B cell (primary cell): ENCODE measurements around the gene HES4. TPM values are rescaled to one million over a fixed set of nuclear protein-coding genes. Genes with fewer than 3 reads are reported as not detected.

Experiments
- ATAC-seq: fragments of 200-7000 bp; cut with Tn5 transposase; one replicate; pipeline ENCODE4 v1.10.0; 2021; ENCODE audit warnings: low read depth, mild to moderate bottlenecking, moderate number of reproducible peaks, moderate library complexity
- CTCF ChIA-PET: fragments of 350-600 bp; sonication (Branson Sonifier 250); formaldehyde crosslinking; loops from one replicate; lab custom pipeline; 2021; ENCODE audit warnings: antibody characterized with exemption, inconsistent platforms; lab: Charles Lee
- POLR2A ChIA-PET: fragments of 350-600 bp; sonication (Branson Sonifier 250); formaldehyde crosslinking; loops from one replicate; lab custom pipeline; 2021; ENCODE audit warnings: antibody characterized with exemption; lab: Charles Lee
- DNase-seq: peaks from one replicate; pipeline ENCODE4 v3.0.0; 2013
- H2AFZ ChIP-seq: 2 replicates; pipeline ENCODE4 v1.6.1; 2012; ENCODE audit warnings: mild to moderate bottlenecking, low read depth, low read length; ENCODE audit not compliant: insufficient read depth, poor library complexity, severe bottlenecking
- H3K27ac ChIP-seq, 2 donors: 1 replicate in 1 of 2; 2 replicates in 1 of 2; pipeline ENCODE4 v1.5.1; 2012 to 2013; ENCODE audit warnings: low read length in 2 of 2, mild to moderate bottlenecking in 2 of 2, moderate library complexity in 1 of 2
- H3K27me3 ChIP-seq, 4 experiments: fragments of 200-600 bp in 1 of 4; sonication (generic) in 1 of 4; replicated peaks in 1 of 4; 1 replicate in 2 of 4; 2 replicates in 2 of 4; pipeline versions ENCODE4 v1.6.1 to v1.7.0; 2013 to 2016; ENCODE audit warnings: low read length in 3 of 4, mild to moderate bottlenecking in 2 of 4, mixed read lengths in 1 of 4, moderate library complexity in 1 of 4; ENCODE audit not compliant: insufficient read depth in 4 of 4, control insufficient read depth in 3 of 4; ENCODE audit errors: control extremely low read depth in 1 of 4
- H3K36me3 ChIP-seq, 2 experiments: replicated peaks in 1 of 2; 1 replicate in 1 of 2; 2 replicates in 1 of 2; pipeline versions ENCODE4 v1.6.1 to v1.7.1; 2013; ENCODE audit warnings: low read length in 1 of 2; ENCODE audit not compliant: insufficient read depth in 2 of 2, control insufficient read depth in 1 of 2; ENCODE audit errors: control extremely low read depth in 1 of 2, extremely low read depth in 1 of 2
- H3K4me1 ChIP-seq, 2 donors: fragments of 200-600 bp in 1 of 2; sonication (generic) in 1 of 2; 1 replicate in 1 of 2; 2 replicates in 1 of 2; pipeline versions ENCODE4 v1.5.1 to v1.6.1; 2013 to 2017; ENCODE audit warnings: low read length in 2 of 2; ENCODE audit not compliant: control insufficient read depth in 2 of 2, insufficient read depth in 2 of 2
- H3K4me2 ChIP-seq: replicated peaks from 2 replicates; pipeline ENCODE3; 2012; ENCODE audit warnings: mild to moderate bottlenecking, low read depth, low read length; ENCODE audit not compliant: poor library complexity, severe bottlenecking
- H3K4me3 ChIP-seq, 5 experiments: fragments of 200-600 bp in 1 of 5; sonication (generic) in 1 of 5; 1 replicate in 3 of 5; 2 replicates in 2 of 5; pipeline versions ENCODE4 v1.5.1 to v1.7.0; 2011 to 2016; ENCODE audit warnings: low read length in 4 of 5, mild to moderate bottlenecking in 4 of 5, low read depth in 2 of 5, control low read depth in 1 of 5, moderate library complexity in 1 of 5; ENCODE audit not compliant: insufficient read depth in 1 of 5; ENCODE audit errors: control extremely low read depth in 1 of 5, extremely low read depth in 1 of 5
- H3K79me2 ChIP-seq: fragments of 200-600 bp; sonication (generic); one replicate; pipeline ENCODE4 v1.6.0; 2016; ENCODE audit warnings: low read length; ENCODE audit not compliant: control insufficient read depth, insufficient read depth
- H3K9ac ChIP-seq: fragments of 200-600 bp; sonication (generic); 2 replicates; pipeline ENCODE4 v1.6.1; 2017; ENCODE audit warnings: mild to moderate bottlenecking, low read length, moderate library complexity
- H3K9me3 ChIP-seq, 3 donors: one replicate each; pipeline versions ENCODE4 v1.6.1 to v1.7.1; 2013; ENCODE audit warnings: low read length in 2 of 3; ENCODE audit not compliant: control insufficient read depth in 2 of 3, insufficient read depth in 1 of 3; ENCODE audit errors: control extremely low read depth in 1 of 3
- H4K20me1 ChIP-seq: 2 replicates; pipeline ENCODE4 v1.6.0; 2012; ENCODE audit warnings: mild to moderate bottlenecking, low read length; ENCODE audit not compliant: insufficient read depth, control insufficient read depth, poor library complexity, severe bottlenecking
- H3K27ac Mint-ChIP-seq: one replicate; pipeline ENCODE4 v1.8.0; 2021; ENCODE audit warnings: mixed read lengths
- H3K27me3 Mint-ChIP-seq: one replicate; pipeline ENCODE4 v1.8.0; 2021; ENCODE audit warnings: mixed read lengths
- H3K4me1 Mint-ChIP-seq: one replicate; pipeline ENCODE4 v1.8.0; 2021; ENCODE audit warnings: mixed read lengths
- H3K4me3 Mint-ChIP-seq: one replicate; pipeline ENCODE4 v1.8.0; 2021; ENCODE audit warnings: mixed read lengths
- H3K9me3 Mint-ChIP-seq: one replicate; pipeline ENCODE4 v1.8.0; 2022; ENCODE audit warnings: mixed read lengths; ENCODE audit not compliant: insufficient read depth
- CTCF ChIP-seq: fragments of 200-600 bp; IDR thresholded peaks from one replicate; pipeline ENCODE4 v1.8.0; 2022; ENCODE audit warnings: antibody characterized with exemption, mild to moderate bottlenecking
- EZH2 ChIP-seq: IDR thresholded peaks from 2 replicates; pipeline ENCODE4 v1.6.1; 2012; ENCODE audit warnings: borderline replicate concordance, low read depth, mild to moderate bottlenecking, moderate library complexity, low read length; ENCODE audit not compliant: insufficient read depth, poor library complexity, severe bottlenecking
- WGBS: methylation state at CpG from one replicate; pipeline ENCODE4 v1.1.5; 2013; ENCODE audit warnings: missing lambda C conversion rate; ENCODE audit not compliant: insufficient coverage; 5-methylcytosine and 5-hydroxymethylcytosine counted together
- intact Hi-C: fragments of 100-400 bp; cut with micrococcal nuclease; formaldehyde crosslinking; loops from one replicate; pipeline ENCODE4 v1.10.0; 2022
- polyA plus RNA-seq: library from polyadenylated mRNA; depleted of rRNA; stranded (reverse); fragments of >200 nt; gene quantifications from 2 replicates; pipeline ENCODE4 v1.2.3, GENCODE V29; 2012
- total RNA-seq, 2 donors: library from RNA; stranded (reverse); fragments of 120-200 nt in 1 of 2; gene quantifications; 1 replicate in 1 of 2; 2 replicates in 1 of 2; pipeline versions ENCODE4 v1.2.3 to v1.2.4, GENCODE V29; 2013 to 2022

HES4 gene
- total and polyA plus RNA-seq, 2 donors (not counting 1 experiment from before 2014, with no cell fraction given), result 3.2 to 4.5 TPM

- H3K4me3 ChIP-seq, result no peak overlapping the region
- H3K9ac ChIP-seq, result no peak overlapping the region
- no peaks in the 10 kb centered on the region for H3K36me3 ChIP-seq
- no peak overlapping the region for H2AFZ ChIP-seq
- intact Hi-C loops, result no loop called here
- no peak overlapping the region for H3K4me3 Mint-ChIP-seq
- TF ChIP-seq CTCF, result no peak
- TF ChIP-seq EZH2, result no peak
- H3K4me1 ChIP-seq, result peaks cover 0 to 3% of the 10 kb centered on the region in 2 donors
- no peak overlapping the region for H3K27ac Mint-ChIP-seq
- peaks cover 0 to 3% (median 0%) of the 10 kb centered on the region in 3 donors for H3K9me3 ChIP-seq
- no peaks in the 10 kb centered on the region for H3K4me1 Mint-ChIP-seq
- DNase-seq, result no peak
- no peak overlapping the region for H3K27ac ChIP-seq
- H4K20me1 ChIP-seq, result no peaks in the 10 kb centered on the region
- H3K4me2 ChIP-seq, result no peak overlapping the region
- H3K27me3 ChIP-seq, result peaks cover 0 to 28% (median 0%) of the 10 kb centered on the region in 4 experiments
- ChIA-PET CTCF (interaction anchor here (0.6 to 3.8 kb wide), 14 partner anchors 16 to 521 kb away, joined by 3 to 32 read pairs (median 4); partner anchors contain the start of genes AGRN, ISG15 and PLEKHN1), POLR2A (interaction anchor here (0.6 to 0.8 kb wide), 2 partner anchors 74 to 81 kb away, joined by 3 to 5 read pairs; no protein-coding TSS in a partner anchor)
- no peak for ATAC-seq
- peaks cover 33% of the 10 kb centered on the region for H3K27me3 Mint-ChIP-seq
- no peaks in the 10 kb centered on the region for H3K9me3 Mint-ChIP-seq
- WGBS, result 85% methylated on average over 42 of the region's 43 CpGs
- no peaks in the 10 kb centered on the region for H3K79me2 ChIP-seq
Measured at GRCh38 chr1:982765-983436, 17.0 kb downstream of the HES4 start.

GRCh38 chr1:981955-982558 lies 17.8 kb downstream of the HES4 start, which contains the start of gene PERM1:
PERM1 (minus strand) TSS chr1:982093; CDS start chr1:981029, 1,064 bp downstream.
- no peaks in the 10 kb centered on the region for H4K20me1 ChIP-seq
- no peak within 1 kb of the TSS for H3K4me2 ChIP-seq
- H2AFZ ChIP-seq, result no peak within 1 kb of the TSS
- Mint-ChIP-seq H3K9me3 (no peaks in the 10 kb centered on the region), H3K4me3 (no peak within 1 kb of the TSS), H3K27ac (no peak within 1 kb of the TSS), H3K4me1 (no peaks in the 10 kb centered on the region), H3K27me3 (peaks cover 29% of the 10 kb centered on the region)
- TF ChIP-seq CTCF (no peak), EZH2 (no peak)
- ChIA-PET POLR2A (no interaction called here), CTCF (interaction anchor here (1.0 to 3.8 kb wide), 10 partner anchors 7 to 522 kb away, joined by 3 to 32 read pairs (median 4); partner anchors contain the start of gene AGRN)
- no peaks in the 10 kb centered on the region for H3K79me2 ChIP-seq
- H3K4me1 ChIP-seq, result peaks cover 0 to 3% of the 10 kb centered on the region in 2 donors
- H3K9me3 ChIP-seq, result peaks cover 0 to 3% (median 0%) of the 10 kb centered on the region in 3 donors
- H3K4me3 ChIP-seq, result no peak within 1 kb of the TSS
- H3K36me3 ChIP-seq, result no peaks in the 10 kb centered on the region
- no peak within 1 kb of the TSS for H3K9ac ChIP-seq
- DNase-seq (no peak), ATAC-seq (no peak)
- intact Hi-C loops, result no loop called here
- peaks cover 0 to 28% (median 0%) of the 10 kb centered on the region in 4 experiments for H3K27me3 ChIP-seq
- 76% methylated on average over 28 of the region's 28 CpGs for WGBS
- no peak within 1 kb of the TSS for H3K27ac ChIP-seq
